K562 (cell line): ENCODE results near the gene PLEKHA6. TPM values are rescaled to one million over a fixed set of nuclear protein-coding genes. Genes with fewer than 3 reads are reported as not detected.

Experiments used
- CBX1 ChIP-seq: sonication (generic); IDR thresholded peaks from 2 replicates; pipeline ENCODE4 v1.6.1; 2016; ENCODE audit warnings: antibody characterized with exemption, low read depth, mild to moderate bottlenecking
- PML ChIP-seq: IDR thresholded peaks from 2 replicates; pipeline ENCODE4 v1.6.1; 2012; ENCODE audit warnings: low read length, inconsistent platforms
- TFAM ChIP-seq: fragments of 250-450 bp; sonication (Bioruptor Pico); conservative IDR thresholded peaks from 2 replicates; pipeline ENCODE4 v1.5.0; 2021; ENCODE audit warnings: mild to moderate bottlenecking, moderate library complexity
- TFAP4 ChIP-seq: sonication (generic); formaldehyde crosslinking; IDR thresholded peaks from 2 replicates; pipeline ENCODE4 v1.8.0; 2022; ENCODE audit warnings: missing genetic modification reagents, mild to moderate bottlenecking, moderate library complexity, borderline replicate concordance
- THAP12 ChIP-seq: fragments of 250-450 bp; sonication (Bioruptor Pico); IDR thresholded peaks from 2 replicates; pipeline ENCODE4 v1.9.0; 2021; ENCODE audit warnings: mild to moderate bottlenecking, inconsistent platforms
- polyA plus RNA-seq, 8 experiments: library from polyadenylated mRNA; depleted of rRNA in 4 of 8; stranded (reverse) in 5 of 8; unstranded in 3 of 8; fragments of >200 nt; fragmentation: Nextera tagmentation in 2 of 8; fragmentation: Illumina TruSeq in 1 of 8; extraction: Ambion mirVana in 2 of 8; extraction: Trizol in 1 of 8; gene quantifications; 2 replicates each; pipeline versions ENCODE4 v1.2.1 to v1.2.3, GENCODE V29; 2011 to 2014; ENCODE audit warnings: inconsistent platforms in 1 of 8, missing spikeins in 1 of 8
- small RNA-seq: library from RNA; depleted of rRNA; stranded (forward); fragments of <200 nt; gene quantifications from one replicate; pipeline ENCODE3, GENCODE V24; 2014
- total RNA-seq, 7 experiments: library from RNA; depleted of rRNA in 6 of 7; stranded (reverse); fragments of >200 nt in 6 of 7; fragmentation: Illumina TruSeq in 2 of 7; extraction: Trizol in 2 of 7; gene quantifications; 2 replicates each; pipeline versions ENCODE4 v1.2.1 to v1.2.3, GENCODE V29; 2011 to 2021; ENCODE audit warnings: low replicate concordance in 1 of 7

Gene PLEKHA6
- total and polyA plus RNA-seq, 9 of the 15 experiments (the other 6 are each of a cell fraction or from before 2014, with no cell fraction given): under 0.01 to 0.33 (median 0.01) TPM; not detected in 4

- TF ChIP-seq THAP12 (CRISPR knock-in tag) (no peak), CBX1 (0 out of 2 replicates have a peak, but pooled peaks have one; percentile 45), TFAP4 (CRISPR knock-in tag) (no peak), PML (no peak), TFAM (CRISPR knock-in tag) (no peak)
- TF ChIP-seq, all 486 proteins: peak for 7
These were observed 189.9 kb downstream of the PLEKHA6 start (continued) for GRCh38 chr1:204169858-204170257.

Small RNA genes within 50 kb of the gene (small RNA-seq; reads per million reads assigned to genes)
- gene AL606489.2: not detected

Other genes with a start within 250 kb of the PLEKHA6 start
- gene ETNK2, start 207.9 kb downstream of the PLEKHA6 start, total RNA-seq (2014; rRNA removed): 0.05 TPM in 1 of 2 replicates, not detected in the other
- gene ETNK2, start 207.9 kb downstream of the PLEKHA6 start, total RNA-seq (2014; rRNA removed; fragmentation: Illumina TruSeq; extraction: Trizol): not detected in 2 replicates
- not detected in 2 replicates for gene ETNK2, start 207.9 kb downstream of the PLEKHA6 start, total RNA-seq (2015; rRNA removed; fragmentation: Illumina TruSeq; extraction: Trizol)
- gene ETNK2, start 207.9 kb downstream of the PLEKHA6 start, total RNA-seq (2021): 0.13 TPM in 2 replicates
- gene ETNK2, start 207.9 kb downstream of the PLEKHA6 start, polyA plus RNA-seq (2011; rRNA removed): 0.38 and 0.51 TPM in 2 replicates
- gene ETNK2, start 207.9 kb downstream of the PLEKHA6 start, polyA plus RNA-seq (2014; fragmentation: Illumina TruSeq; extraction: Trizol): 0.16 and 0.30 TPM in 2 replicates
- not detected for gene ETNK2, start 207.9 kb downstream of the PLEKHA6 start, polyA plus RNA-seq (2014; fragmentation: Nextera tagmentation; extraction: Ambion mirVana)
- gene ETNK2, start 207.9 kb downstream of the PLEKHA6 start, polyA plus RNA-seq (2014; rRNA removed): 0.03 TPM in 1 of 2 replicates, not detected in the other
- gene REN, start 193.6 kb downstream of the PLEKHA6 start, total RNA-seq (2014; rRNA removed): 2.7 and 3.6 TPM in 2 replicates
- 1.3 and 1.7 TPM in 2 replicates for gene REN, start 193.6 kb downstream of the PLEKHA6 start, total RNA-seq (2014; rRNA removed; fragmentation: Illumina TruSeq; extraction: Trizol)
- 8.6 and 9.9 TPM in 2 replicates for gene REN, start 193.6 kb downstream of the PLEKHA6 start, total RNA-seq (2015; rRNA removed; fragmentation: Illumina TruSeq; extraction: Trizol)
- gene REN, start 193.6 kb downstream of the PLEKHA6 start, total RNA-seq (2021): 1.7 and 1.9 TPM in 2 replicates
- gene REN, start 193.6 kb downstream of the PLEKHA6 start, polyA plus RNA-seq (2011; rRNA removed): 0.73 and 5.8 TPM in 2 replicates
- gene REN, start 193.6 kb downstream of the PLEKHA6 start, polyA plus RNA-seq (2014; fragmentation: Illumina TruSeq; extraction: Trizol): 2.9 and 3.1 TPM in 2 replicates
- gene REN, start 193.6 kb downstream of the PLEKHA6 start, polyA plus RNA-seq (2014; fragmentation: Nextera tagmentation; extraction: Ambion mirVana): 1 to 10 TPM; 3.1 to 3.9 TPM
- gene REN, start 193.6 kb downstream of the PLEKHA6 start, polyA plus RNA-seq (2014; rRNA removed): 1.9 and 2.0 TPM in 2 replicates
- not detected in 2 replicates for gene KISS1, start 163.4 kb downstream of the PLEKHA6 start, total RNA-seq (2014; rRNA removed)
- gene KISS1, start 163.4 kb downstream of the PLEKHA6 start, total RNA-seq (2014; rRNA removed; fragmentation: Illumina TruSeq; extraction: Trizol): not detected in 2 replicates
- gene KISS1, start 163.4 kb downstream of the PLEKHA6 start, total RNA-seq (2015; rRNA removed; fragmentation: Illumina TruSeq; extraction: Trizol): not detected in 2 replicates
- gene KISS1, start 163.4 kb downstream of the PLEKHA6 start, total RNA-seq (2021): not detected in 2 replicates
- gene KISS1, start 163.4 kb downstream of the PLEKHA6 start, polyA plus RNA-seq (2011; rRNA removed): 0.31 TPM in 1 of 2 replicates, not detected in the other
- not detected in 2 replicates for gene KISS1, start 163.4 kb downstream of the PLEKHA6 start, polyA plus RNA-seq (2014; fragmentation: Illumina TruSeq; extraction: Trizol)
- not detected for gene KISS1, start 163.4 kb downstream of the PLEKHA6 start, polyA plus RNA-seq (2014; fragmentation: Nextera tagmentation; extraction: Ambion mirVana)
- not detected in 2 replicates for gene KISS1, start 163.4 kb downstream of the PLEKHA6 start, polyA plus RNA-seq (2014; rRNA removed)
- not detected in 2 replicates for gene GOLT1A, start 145.9 kb downstream of the PLEKHA6 start, total RNA-seq (2014; rRNA removed)
- not detected in 2 replicates for gene GOLT1A, start 145.9 kb downstream of the PLEKHA6 start, total RNA-seq (2014; rRNA removed; fragmentation: Illumina TruSeq; extraction: Trizol)
- not detected in 2 replicates for gene GOLT1A, start 145.9 kb downstream of the PLEKHA6 start, total RNA-seq (2015; rRNA removed; fragmentation: Illumina TruSeq; extraction: Trizol)
- not detected in 2 replicates for gene GOLT1A, start 145.9 kb downstream of the PLEKHA6 start, total RNA-seq (2021)
- gene GOLT1A, start 145.9 kb downstream of the PLEKHA6 start, polyA plus RNA-seq (2011; rRNA removed): not detected in 2 replicates
- gene GOLT1A, start 145.9 kb downstream of the PLEKHA6 start, polyA plus RNA-seq (2014; fragmentation: Illumina TruSeq; extraction: Trizol): not detected in 2 replicates
- not detected for gene GOLT1A, start 145.9 kb downstream of the PLEKHA6 start, polyA plus RNA-seq (2014; fragmentation: Nextera tagmentation; extraction: Ambion mirVana)
- gene GOLT1A, start 145.9 kb downstream of the PLEKHA6 start, polyA plus RNA-seq (2014; rRNA removed): not detected in 2 replicates
- gene PPP1R15B, start 51.9 kb upstream of the PLEKHA6 start, total RNA-seq (2014; rRNA removed): 30.8 and 32.3 TPM in 2 replicates
- 42.2 and 45.5 TPM in 2 replicates for gene PPP1R15B, start 51.9 kb upstream of the PLEKHA6 start, total RNA-seq (2014; rRNA removed; fragmentation: Illumina TruSeq; extraction: Trizol)
- 30.6 and 32.4 TPM in 2 replicates for gene PPP1R15B, start 51.9 kb upstream of the PLEKHA6 start, total RNA-seq (2015; rRNA removed; fragmentation: Illumina TruSeq; extraction: Trizol)
- 46.5 and 48.1 TPM in 2 replicates for gene PPP1R15B, start 51.9 kb upstream of the PLEKHA6 start, total RNA-seq (2021)
- 24.6 and 27.0 TPM in 2 replicates for gene PPP1R15B, start 51.9 kb upstream of the PLEKHA6 start, polyA plus RNA-seq (2011; rRNA removed)
- 34.2 and 36.5 TPM in 2 replicates for gene PPP1R15B, start 51.9 kb upstream of the PLEKHA6 start, polyA plus RNA-seq (2014; fragmentation: Illumina TruSeq; extraction: Trizol)
- 10 to 100 TPM; 17.0 to 24.7 TPM for gene PPP1R15B, start 51.9 kb upstream of the PLEKHA6 start, polyA plus RNA-seq (2014; fragmentation: Nextera tagmentation; extraction: Ambion mirVana)
- gene PPP1R15B, start 51.9 kb upstream of the PLEKHA6 start, polyA plus RNA-seq (2014; rRNA removed): 26.9 and 27.2 TPM in 2 replicates
- gene PIK3C2B, start 134.9 kb upstream of the PLEKHA6 start, total RNA-seq (2014; rRNA removed): 0.95 and 1.6 TPM in 2 replicates
- 0.61 and 0.62 TPM in 2 replicates for gene PIK3C2B, start 134.9 kb upstream of the PLEKHA6 start, total RNA-seq (2014; rRNA removed; fragmentation: Illumina TruSeq; extraction: Trizol)
- 0.34 and 0.72 TPM in 2 replicates for gene PIK3C2B, start 134.9 kb upstream of the PLEKHA6 start, total RNA-seq (2015; rRNA removed; fragmentation: Illumina TruSeq; extraction: Trizol)
- 1.8 and 2.9 TPM in 2 replicates for gene PIK3C2B, start 134.9 kb upstream of the PLEKHA6 start, total RNA-seq (2021)
- gene PIK3C2B, start 134.9 kb upstream of the PLEKHA6 start, polyA plus RNA-seq (2011; rRNA removed): 1.1 and 4.0 TPM in 2 replicates
- gene PIK3C2B, start 134.9 kb upstream of the PLEKHA6 start, polyA plus RNA-seq (2014; fragmentation: Illumina TruSeq; extraction: Trizol): 0.55 and 0.82 TPM in 2 replicates
- under 1 TPM; 0.10 to 0.27 TPM for gene PIK3C2B, start 134.9 kb upstream of the PLEKHA6 start, polyA plus RNA-seq (2014; fragmentation: Nextera tagmentation; extraction: Ambion mirVana)
- 0.27 and 0.65 TPM in 2 replicates for gene PIK3C2B, start 134.9 kb upstream of the PLEKHA6 start, polyA plus RNA-seq (2014; rRNA removed)
- gene MDM4, start 156.5 kb upstream of the PLEKHA6 start, total RNA-seq (2014; rRNA removed): 21.2 and 24.6 TPM in 2 replicates
- gene MDM4, start 156.5 kb upstream of the PLEKHA6 start, total RNA-seq (2014; rRNA removed; fragmentation: Illumina TruSeq; extraction: Trizol): 40.6 and 53.0 TPM in 2 replicates
- 32.2 and 33.4 TPM in 2 replicates for gene MDM4, start 156.5 kb upstream of the PLEKHA6 start, total RNA-seq (2015; rRNA removed; fragmentation: Illumina TruSeq; extraction: Trizol)
- gene MDM4, start 156.5 kb upstream of the PLEKHA6 start, total RNA-seq (2021): 55.9 and 61.7 TPM in 2 replicates
- gene MDM4, start 156.5 kb upstream of the PLEKHA6 start, polyA plus RNA-seq (2011; rRNA removed): 41.2 and 46.7 TPM in 2 replicates
- 10.0 TPM in 2 replicates for gene MDM4, start 156.5 kb upstream of the PLEKHA6 start, polyA plus RNA-seq (2014; fragmentation: Illumina TruSeq; extraction: Trizol)
- gene MDM4, start 156.5 kb upstream of the PLEKHA6 start, polyA plus RNA-seq (2014; fragmentation: Nextera tagmentation; extraction: Ambion mirVana): 10 to 100 TPM in 1 of 2 experiments, 1 to 10 TPM in 1; 3.3 to 11.1 TPM
- gene MDM4, start 156.5 kb upstream of the PLEKHA6 start, polyA plus RNA-seq (2014; rRNA removed): 17.9 and 22.6 TPM in 2 replicates